Activated CD4-positive, alpha-beta memory T cell treated with anti-CD3 and anti-CD28 coated beads, Interleukin-2, amount 10 ng/mL, durations not matched to agents 7 days and 5 days (primary cell): ENCODE measurements around the gene LILRA5. TPM values are rescaled to one million over a fixed set of nuclear protein-coding genes. Genes with fewer than 3 reads are reported as not detected.
"Not testable (repeated sequence)": the region's sequence is repeated elsewhere in the genome, so short reads cannot be mapped to it uniquely, and the experiment has no call there.

Experiments
- CTCF ChIA-PET: fragments of 350-600 bp; sonication (Branson Sonifier 250); formaldehyde crosslinking; loops from one replicate; lab custom pipeline; 2021; ENCODE audit warnings: antibody characterized with exemption, inconsistent platforms; lab: Charles Lee
- POLR2A ChIA-PET: fragments of 350-600 bp; sonication (Branson Sonifier 250); formaldehyde crosslinking; loops from one replicate; lab custom pipeline; 2021; ENCODE audit warnings: antibody characterized with exemption; lab: Charles Lee
- DNase-seq: peaks from one replicate; pipeline ENCODE4 v3.0.0-alpha.2; 2020
- H3K27ac Mint-ChIP-seq: one replicate; pipeline ENCODE4 v1.8.0; 2021; ENCODE audit warnings: mild to moderate bottlenecking, mixed read lengths
- H3K27me3 Mint-ChIP-seq: one replicate; pipeline ENCODE4 v1.8.0; 2021; ENCODE audit warnings: mixed read lengths
- H3K36me3 Mint-ChIP-seq: one replicate; pipeline ENCODE4 v1.8.0; 2021; ENCODE audit warnings: low read depth, mixed read lengths
- H3K4me1 Mint-ChIP-seq: one replicate; pipeline ENCODE4 v1.8.0; 2021; ENCODE audit warnings: mixed read lengths
- H3K4me3 Mint-ChIP-seq: one replicate; pipeline ENCODE4 v1.8.0; 2021; ENCODE audit warnings: mild to moderate bottlenecking, mixed read lengths
- H3K9me3 Mint-ChIP-seq: one replicate; pipeline ENCODE4 v1.8.0; 2021; ENCODE audit warnings: mixed read lengths
- total RNA-seq, 2 experiments: library from RNA; stranded (reverse); gene quantifications; one replicate each; pipeline ENCODE4 v1.2.3, GENCODE V29; 2021

Gene LILRA5
- total RNA-seq, 2 experiments from 2014 or later: not detected

DNA sequence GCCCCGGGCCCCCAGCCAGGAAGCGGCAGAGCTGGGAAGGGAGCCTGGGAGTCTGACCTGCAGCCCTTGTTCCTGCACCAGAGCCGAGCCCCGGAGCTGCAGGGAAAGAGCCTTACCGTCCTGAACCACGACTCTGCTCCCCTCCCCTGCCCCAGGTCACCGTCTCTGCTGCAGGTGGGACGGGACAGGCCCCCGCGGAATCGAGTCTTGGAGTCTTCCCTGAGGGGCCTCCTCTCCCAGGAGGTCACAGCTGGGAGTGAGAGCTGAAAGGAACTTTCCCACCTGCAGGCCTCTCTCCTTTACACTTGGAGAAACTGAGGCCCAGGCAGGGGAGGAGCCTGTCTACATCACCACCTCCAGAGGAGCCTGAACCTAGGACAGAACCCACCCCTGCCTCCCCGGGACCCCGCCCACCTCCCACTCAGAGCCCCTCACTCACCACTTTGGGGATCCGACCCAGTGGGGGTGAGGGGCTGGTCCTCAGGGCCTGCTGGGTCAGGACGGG is 35.8 kb downstream of the LILRA5 start:
- H3K9me3 Mint-ChIP-seq, H3K4me3 Mint-ChIP-seq, H3K36me3 Mint-ChIP-seq, H3K4me1 Mint-ChIP-seq, POLR2A ChIA-PET, H3K27ac Mint-ChIP-seq, DNase-seq: not testable (repeated sequence)
- H3K27me3 Mint-ChIP-seq: peaks cover 34% of the 10 kb centered on the region
- CTCF ChIA-PET: interaction anchor here (1.2 kb wide), 1 partner anchor 12 kb away, joined by 3 read pairs; no protein-coding TSS in a partner anchor

DNA sequence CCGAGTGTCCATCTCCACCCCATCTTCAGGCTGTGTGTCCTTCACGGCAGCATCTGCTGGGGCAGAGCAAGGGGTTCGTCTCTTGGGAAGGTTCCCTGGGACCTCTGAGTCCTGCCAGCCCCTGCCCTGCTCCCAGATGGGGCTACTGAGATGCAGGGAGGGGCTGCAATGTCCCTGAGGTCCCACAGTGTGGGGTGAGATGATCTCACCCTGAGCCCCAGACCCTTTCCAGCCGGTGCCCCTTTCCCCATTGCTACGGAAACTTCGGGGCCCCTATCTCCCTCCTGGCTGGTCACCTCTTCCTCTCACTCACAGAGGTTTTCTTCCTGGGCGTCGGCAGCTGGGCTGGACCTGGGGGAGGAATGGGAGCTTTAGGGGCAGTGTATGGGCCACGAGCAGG is 37.0 kb downstream of the LILRA5 start:
- no peaks in the 10 kb centered on the region for H3K36me3 Mint-ChIP-seq
- no peaks in the 10 kb centered on the region for H3K9me3 Mint-ChIP-seq
- CTCF ChIA-PET: no interaction called here
- H3K4me3 Mint-ChIP-seq: no peak overlapping the region
- no peaks in the 10 kb centered on the region for H3K4me1 Mint-ChIP-seq
- H3K27ac Mint-ChIP-seq: no peak overlapping the region
- no peak for DNase-seq
- POLR2A ChIA-PET: no interaction called here
- H3K27me3 Mint-ChIP-seq: peaks cover 31% of the 10 kb centered on the region

DNA sequence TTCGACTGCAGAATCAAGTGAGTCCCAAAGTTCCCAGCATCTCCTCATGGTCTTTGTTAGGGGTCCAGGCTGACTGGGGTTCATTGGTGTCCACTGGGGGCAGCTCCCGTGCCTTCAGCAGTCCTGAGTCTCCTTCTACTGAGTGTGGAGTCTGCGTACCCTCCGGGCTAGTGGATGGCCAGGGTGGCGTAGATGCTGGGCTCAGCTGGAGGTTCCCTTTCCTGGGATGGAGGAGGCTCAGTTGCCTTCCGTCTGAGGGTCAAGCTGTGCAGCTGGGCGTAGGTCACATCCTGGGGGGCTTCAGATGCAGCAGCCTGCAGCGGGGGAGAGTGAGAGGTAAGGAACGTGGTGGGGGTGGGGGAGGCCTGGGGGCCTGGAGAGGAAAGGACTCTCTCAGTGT is 38.5 kb downstream of the LILRA5 start:
- H3K36me3 Mint-ChIP-seq, CTCF ChIA-PET, H3K4me3 Mint-ChIP-seq, POLR2A ChIA-PET, H3K27ac Mint-ChIP-seq, H3K4me1 Mint-ChIP-seq, DNase-seq, H3K9me3 Mint-ChIP-seq: not testable (repeated sequence)
- H3K27me3 Mint-ChIP-seq: peaks cover 24% of the 10 kb centered on the region

DNA sequence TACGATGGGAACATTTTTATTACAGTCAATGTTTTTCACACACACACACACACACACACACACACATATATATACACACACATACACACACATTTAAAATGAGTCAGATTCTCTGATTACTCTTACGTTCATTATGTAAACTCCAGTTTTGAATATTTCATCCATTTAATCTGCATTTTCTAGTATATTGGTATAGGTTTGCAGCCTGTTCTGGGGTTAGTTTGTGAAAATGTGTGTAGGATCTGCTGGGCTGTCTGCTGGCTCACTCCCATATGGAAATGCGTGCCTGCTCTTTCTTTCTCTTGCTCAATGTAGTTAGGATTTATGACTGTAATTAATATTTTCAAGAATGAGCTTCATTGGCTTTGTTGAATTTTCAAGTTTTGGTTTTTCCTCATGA is 39.1 kb downstream of the LILRA5 start:
- POLR2A ChIA-PET: no interaction called here
- CTCF ChIA-PET: no interaction called here

DNA sequence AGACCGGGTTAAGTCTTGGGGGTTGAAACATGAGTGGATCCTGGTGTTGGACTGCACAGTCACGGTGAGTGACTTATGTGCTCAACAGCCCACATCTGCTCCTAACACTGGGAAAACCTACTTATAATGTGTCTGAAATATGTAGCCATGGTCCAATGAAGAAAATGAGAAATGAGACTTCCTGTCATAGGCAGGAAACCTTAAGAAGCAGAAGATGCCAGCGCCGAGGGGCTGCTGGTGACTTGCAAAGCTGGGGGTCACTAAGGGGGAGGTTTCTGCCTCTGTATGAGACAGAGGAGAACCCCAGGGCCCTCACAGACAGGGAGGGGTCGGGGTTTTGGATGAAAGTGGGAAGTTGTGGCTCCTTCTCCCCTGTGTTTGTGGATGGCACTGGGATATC is 40.8 kb downstream of the LILRA5 start:
- H3K4me1 Mint-ChIP-seq, H3K27ac Mint-ChIP-seq, H3K4me3 Mint-ChIP-seq, H3K9me3 Mint-ChIP-seq, CTCF ChIA-PET, POLR2A ChIA-PET, DNase-seq, H3K36me3 Mint-ChIP-seq: not testable (repeated sequence)
- peaks cover 36% of the 10 kb centered on the region for H3K27me3 Mint-ChIP-seq

More for the DNA sequence above, 39.1 kb downstream of the LILRA5 start:
- H3K4me3 Mint-ChIP-seq: no peak overlapping the region
- no peak for DNase-seq
- no peaks in the 10 kb centered on the region for H3K9me3 Mint-ChIP-seq
- H3K27me3 Mint-ChIP-seq: peaks cover 26% of the 10 kb centered on the region
- H3K27ac Mint-ChIP-seq: no peak overlapping the region
- H3K4me1 Mint-ChIP-seq: no peaks in the 10 kb centered on the region
- H3K36me3 Mint-ChIP-seq: no peaks in the 10 kb centered on the region

DNA sequence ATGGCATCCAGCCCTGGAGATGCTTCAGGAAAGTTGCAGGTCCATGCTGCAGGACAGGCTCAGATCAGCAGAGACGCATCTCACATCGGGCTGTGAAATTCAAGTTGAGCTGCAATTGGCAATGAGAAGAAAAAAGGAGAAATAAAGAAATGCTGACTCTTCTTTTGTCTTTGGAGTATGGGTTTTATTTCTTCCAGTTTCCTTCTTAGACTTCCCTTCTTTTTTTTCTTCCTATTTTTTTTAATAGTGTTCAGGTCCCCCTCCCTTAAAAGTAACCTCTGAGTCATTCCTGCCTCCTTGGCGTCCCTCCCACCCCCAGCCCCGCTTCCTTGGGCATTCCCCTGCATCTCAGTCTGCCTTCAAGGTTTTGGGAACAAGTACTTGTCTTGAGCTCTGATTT is 41.4 kb downstream of the LILRA5 start:
- H3K27me3 Mint-ChIP-seq: peaks cover 36% of the 10 kb centered on the region
- DNase-seq, H3K4me1 Mint-ChIP-seq, H3K36me3 Mint-ChIP-seq, H3K27ac Mint-ChIP-seq, H3K4me3 Mint-ChIP-seq, H3K9me3 Mint-ChIP-seq, POLR2A ChIA-PET, CTCF ChIA-PET: not testable (repeated sequence)

DNA sequence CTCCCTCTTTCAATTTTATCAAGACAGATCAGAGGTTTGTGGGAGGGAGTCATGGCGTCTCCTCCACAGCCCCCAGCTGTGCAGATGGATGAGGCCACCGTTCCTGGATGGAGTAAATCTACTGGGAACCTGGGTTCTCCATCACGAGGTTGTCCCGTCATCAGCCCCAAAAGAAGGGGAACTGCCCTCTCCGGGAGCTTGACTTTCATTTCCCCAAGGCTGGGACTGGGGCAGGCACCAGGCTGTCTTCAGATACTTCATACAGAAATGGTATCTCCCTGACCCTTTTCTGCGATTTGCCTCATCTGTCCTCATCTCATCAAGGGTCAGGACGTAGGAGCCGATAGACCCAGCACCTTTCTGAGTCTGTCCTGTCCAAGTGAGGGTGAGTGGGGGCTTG is 41.9 kb downstream of the LILRA5 start:
- Mint-ChIP-seq H3K4me3 (no peak overlapping the region), H3K36me3 (no peaks in the 10 kb centered on the region), H3K9me3 (no peaks in the 10 kb centered on the region), H3K27me3 (peaks cover 37% of the 10 kb centered on the region), H3K27ac (no peak overlapping the region), H3K4me1 (no peaks in the 10 kb centered on the region)
- no peak for DNase-seq
- ChIA-PET CTCF (no interaction called here), POLR2A (no interaction called here)

DNA sequence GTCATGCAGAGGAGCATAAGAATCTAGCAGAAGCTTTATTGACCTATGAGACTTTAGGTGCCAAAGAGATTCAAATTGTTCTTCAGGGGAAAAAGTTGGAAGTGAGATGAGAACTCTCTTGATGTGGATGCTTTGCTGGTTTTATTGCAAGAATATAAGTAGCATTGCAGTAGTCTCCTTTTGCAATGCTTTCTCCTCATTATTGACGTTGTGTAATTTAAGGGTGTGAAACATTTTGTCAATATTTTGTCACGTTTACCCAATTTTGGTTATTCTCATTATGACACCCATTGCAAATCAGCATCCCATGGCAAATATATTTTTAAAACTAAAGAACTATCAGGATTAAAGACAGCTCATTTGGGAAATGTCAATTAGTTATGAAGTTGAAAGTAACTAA is 44.0 kb downstream of the LILRA5 start:
- Mint-ChIP-seq H3K27me3 (peaks cover 46% of the 10 kb centered on the region), H3K4me1 (no peaks in the 10 kb centered on the region), H3K4me3 (no peak overlapping the region), H3K36me3 (no peaks in the 10 kb centered on the region), H3K27ac (no peak overlapping the region), H3K9me3 (no peaks in the 10 kb centered on the region)
- ChIA-PET POLR2A (no interaction called here), CTCF (interaction anchor here (0.8 to 5.3 kb wide), 2 partner anchors 80 to 119 kb away, joined by 3 to 43 read pairs; partner anchors contain the start of genes MBOAT7 and TSEN34)
- DNase-seq: no peak

DNA sequence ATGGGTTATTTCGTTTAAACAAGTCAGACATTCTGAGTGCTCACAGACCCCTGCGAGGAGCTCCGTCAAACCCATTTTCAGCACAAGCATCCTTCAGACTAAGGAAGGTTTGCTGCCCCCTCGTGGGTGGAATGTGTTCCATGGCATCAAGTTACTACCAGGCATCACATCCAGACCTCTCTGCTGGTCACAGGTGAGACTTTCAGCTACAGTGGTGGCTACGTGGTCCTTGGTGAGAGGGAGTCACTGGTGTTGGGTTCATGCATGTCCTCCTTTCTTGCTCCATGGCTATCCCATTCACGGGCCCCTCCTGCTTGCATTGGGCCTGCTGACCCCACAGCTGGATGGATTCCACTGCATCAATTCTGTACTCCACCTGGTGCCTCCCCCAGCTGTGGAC is 46.8 kb downstream of the LILRA5 start:
- Mint-ChIP-seq H3K4me3 (no peak overlapping the region), H3K36me3 (no peaks in the 10 kb centered on the region), H3K27me3 (peaks cover 36% of the 10 kb centered on the region), H3K4me1 (no peaks in the 10 kb centered on the region), H3K9me3 (no peaks in the 10 kb centered on the region), H3K27ac (no peak overlapping the region)
- ChIA-PET CTCF (interaction anchor here (0.8 to 5.3 kb wide), 29 partner anchors 9 to 164 kb away, joined by 3 to 45 read pairs (median 4); partner anchors contain the start of genes CNOT3, LENG1, LILRB5 and MBOAT7), POLR2A (interaction anchor here (0.6 to 2.3 kb wide), 5 partner anchors 56 to 150 kb away, joined by 3 to 5 read pairs (median 3); partner anchors contain the start of gene LENG1)
- DNase-seq: peak; percentile 77

DNA sequence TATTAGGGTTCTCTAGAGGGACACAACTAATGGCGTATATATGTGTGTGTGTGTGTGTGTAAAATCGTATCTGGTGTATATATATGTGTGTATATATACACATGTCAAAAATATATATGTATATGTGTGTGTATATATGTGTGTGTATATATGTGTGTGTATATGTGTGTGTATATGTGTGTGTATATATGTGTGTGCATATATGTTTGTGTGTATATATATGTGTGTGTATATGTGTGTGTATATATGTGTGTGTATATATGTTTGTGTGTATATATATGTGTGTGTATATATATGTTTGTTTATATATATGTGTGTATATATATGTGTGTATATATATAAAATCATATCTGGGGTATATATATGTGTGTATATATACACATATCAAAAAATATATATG is 50.5 kb downstream of the LILRA5 start:
- Mint-ChIP-seq H3K27ac (no peak overlapping the region), H3K4me3 (no peak overlapping the region), H3K9me3 (no peaks in the 10 kb centered on the region), H3K36me3 (no peaks in the 10 kb centered on the region), H3K4me1 (no peaks in the 10 kb centered on the region), H3K27me3 (peaks cover 29% of the 10 kb centered on the region)
- DNase-seq: no peak
- ChIA-PET CTCF (no interaction called here), POLR2A (no interaction called here)

DNA sequence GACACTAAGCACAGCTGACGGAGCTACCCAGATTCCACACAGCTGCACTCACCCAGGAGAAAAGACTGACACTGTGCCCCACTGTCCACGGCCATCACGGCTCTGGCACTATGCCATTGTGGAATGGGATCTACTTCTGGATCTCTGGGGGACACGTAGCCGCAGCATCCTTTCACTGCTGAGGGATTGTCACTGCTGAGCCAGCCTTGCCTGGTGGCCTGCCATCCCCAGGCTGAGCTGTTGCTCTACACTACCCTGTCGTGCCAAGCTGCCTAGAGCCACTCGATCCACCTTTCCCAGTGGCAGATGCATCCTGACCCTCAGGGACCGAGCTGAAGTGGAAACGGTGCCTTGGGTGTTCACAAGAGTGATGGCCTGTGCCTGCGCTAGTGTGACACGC is 50.9 kb downstream of the LILRA5 start:
- Mint-ChIP-seq H3K4me1 (no peaks in the 10 kb centered on the region), H3K4me3 (no peak overlapping the region), H3K9me3 (no peaks in the 10 kb centered on the region), H3K36me3 (no peaks in the 10 kb centered on the region), H3K27me3 (peaks cover 29% of the 10 kb centered on the region), H3K27ac (no peak overlapping the region)
- DNase-seq: no peak
- ChIA-PET POLR2A (no interaction called here), CTCF (interaction anchor here (0.9 kb wide), 1 partner anchor 21 kb away, joined by 3 read pairs; no protein-coding TSS in a partner anchor)

DNA sequence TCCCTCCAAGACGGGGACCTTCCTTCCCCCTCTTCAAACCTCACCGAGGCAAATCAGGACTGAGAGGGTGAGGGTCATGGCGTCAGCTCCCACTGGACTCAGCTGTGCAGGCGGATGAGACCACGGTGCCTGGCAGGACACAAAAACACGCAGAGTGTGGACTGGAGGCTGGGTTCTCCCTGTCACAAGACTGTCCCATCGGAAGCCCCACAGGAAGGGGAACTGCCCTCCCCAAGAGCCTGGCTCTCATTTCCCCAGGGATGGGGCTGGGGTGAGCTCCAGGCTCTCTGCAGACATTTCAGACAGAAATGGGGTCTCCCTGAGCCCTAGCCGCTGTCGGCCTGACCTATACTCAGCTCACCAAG is 55.9 kb downstream of the LILRA5 start, which contains the start of gene LILRB5:
Gene LILRB5, minus strand, starts transcription at position 158 of the 365 bp plus-strand sequence. Its CDS starts 80 bp downstream, at position 78.
- POLR2A ChIA-PET: no interaction called here
- H3K9me3 Mint-ChIP-seq: no peaks in the 10 kb centered on the region
- H3K36me3 Mint-ChIP-seq: no peaks in the 10 kb centered on the region
- CTCF ChIA-PET: interaction anchor here (1.5 kb wide), 1 partner anchor 9 kb away, joined by 9 read pairs; no protein-coding TSS in a partner anchor
- no peaks in the 10 kb centered on the region for H3K4me1 Mint-ChIP-seq
- no peak within 1 kb of the TSS for H3K4me3 Mint-ChIP-seq
- DNase-seq: no peak
- H3K27me3 Mint-ChIP-seq: peaks cover 19% of the 10 kb centered on the region
- no peak within 1 kb of the TSS for H3K27ac Mint-ChIP-seq
